ENCODE results near the gene XPOT.
"Not testable (repeated sequence)": the region's sequence is repeated elsewhere in the genome, so short reads cannot be mapped to it uniquely, and the experiment has no call there.

XPOT gene, protein sequence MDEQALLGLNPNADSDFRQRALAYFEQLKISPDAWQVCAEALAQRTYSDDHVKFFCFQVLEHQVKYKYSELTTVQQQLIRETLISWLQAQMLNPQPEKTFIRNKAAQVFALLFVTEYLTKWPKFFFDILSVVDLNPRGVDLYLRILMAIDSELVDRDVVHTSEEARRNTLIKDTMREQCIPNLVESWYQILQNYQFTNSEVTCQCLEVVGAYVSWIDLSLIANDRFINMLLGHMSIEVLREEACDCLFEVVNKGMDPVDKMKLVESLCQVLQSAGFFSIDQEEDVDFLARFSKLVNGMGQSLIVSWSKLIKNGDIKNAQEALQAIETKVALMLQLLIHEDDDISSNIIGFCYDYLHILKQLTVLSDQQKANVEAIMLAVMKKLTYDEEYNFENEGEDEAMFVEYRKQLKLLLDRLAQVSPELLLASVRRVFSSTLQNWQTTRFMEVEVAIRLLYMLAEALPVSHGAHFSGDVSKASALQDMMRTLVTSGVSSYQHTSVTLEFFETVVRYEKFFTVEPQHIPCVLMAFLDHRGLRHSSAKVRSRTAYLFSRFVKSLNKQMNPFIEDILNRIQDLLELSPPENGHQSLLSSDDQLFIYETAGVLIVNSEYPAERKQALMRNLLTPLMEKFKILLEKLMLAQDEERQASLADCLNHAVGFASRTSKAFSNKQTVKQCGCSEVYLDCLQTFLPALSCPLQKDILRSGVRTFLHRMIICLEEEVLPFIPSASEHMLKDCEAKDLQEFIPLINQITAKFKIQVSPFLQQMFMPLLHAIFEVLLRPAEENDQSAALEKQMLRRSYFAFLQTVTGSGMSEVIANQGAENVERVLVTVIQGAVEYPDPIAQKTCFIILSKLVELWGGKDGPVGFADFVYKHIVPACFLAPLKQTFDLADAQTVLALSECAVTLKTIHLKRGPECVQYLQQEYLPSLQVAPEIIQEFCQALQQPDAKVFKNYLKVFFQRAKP

GRCh38 chr12:64403707-64404469 lies at the start of gene XPOT:
Gene XPOT (plus strand): TSS chr12:64404392. CDS start chr12:64410036, 5,644 bp downstream.
- DNase-seq (ENCODE audit: low read depth in 2 of 2, low spot score in 1 of 2): peak; percentile 76 to 87

- DNase-seq (ENCODE audit: low read depth in 2 of 2, low spot score in 1 of 2): not testable (repeated sequence)
Measured at GRCh38 chr12:64356209-64356608, 48.0 kb upstream of the XPOT start.

GRCh38 chr12:64361173-64361572 lies 43.0 kb upstream of the XPOT start:
- not testable (repeated sequence) for DNase-seq (ENCODE audit: low read depth in 2 of 2, low spot score in 1 of 2)

GRCh38 chr12:64362721-64363305 lies 41.4 kb upstream of the XPOT start:
- no peak for DNase-seq (ENCODE audit: low read depth in 2 of 2, low spot score in 1 of 2)

- no peak for DNase-seq (ENCODE audit: low read depth in 2 of 2, low spot score in 1 of 2)
Measured at GRCh38 chr12:64383675-64384074, 20.5 kb upstream of the XPOT start.

DNA sequence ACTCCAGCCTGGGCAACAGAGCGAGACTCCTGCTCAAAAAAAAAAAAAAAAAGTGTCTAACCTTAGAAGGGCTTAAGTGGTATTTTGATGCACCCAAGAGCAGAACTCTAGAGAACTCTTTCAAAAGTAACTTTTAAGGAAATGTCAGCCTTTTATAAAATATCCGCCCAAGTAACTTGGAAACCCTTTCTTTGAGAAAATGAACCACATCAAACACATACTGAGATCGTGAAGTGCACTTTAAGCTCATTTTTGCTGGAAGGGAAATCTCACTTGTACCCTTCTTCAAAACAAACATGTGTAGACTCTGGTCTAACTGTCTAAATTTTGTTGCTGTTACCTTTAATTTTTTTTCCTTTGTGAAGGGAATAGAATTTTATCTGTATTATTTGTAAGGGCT lies 19.2 kb upstream of the XPOT start:
- no peak for DNase-seq (ENCODE audit: low read depth in 2 of 2, low spot score in 1 of 2)

GRCh38 chr12:64385468-64385867 lies 18.7 kb upstream of the XPOT start:
- DNase-seq (ENCODE audit: low read depth in 2 of 2, low spot score in 1 of 2): no peak

DNA sequence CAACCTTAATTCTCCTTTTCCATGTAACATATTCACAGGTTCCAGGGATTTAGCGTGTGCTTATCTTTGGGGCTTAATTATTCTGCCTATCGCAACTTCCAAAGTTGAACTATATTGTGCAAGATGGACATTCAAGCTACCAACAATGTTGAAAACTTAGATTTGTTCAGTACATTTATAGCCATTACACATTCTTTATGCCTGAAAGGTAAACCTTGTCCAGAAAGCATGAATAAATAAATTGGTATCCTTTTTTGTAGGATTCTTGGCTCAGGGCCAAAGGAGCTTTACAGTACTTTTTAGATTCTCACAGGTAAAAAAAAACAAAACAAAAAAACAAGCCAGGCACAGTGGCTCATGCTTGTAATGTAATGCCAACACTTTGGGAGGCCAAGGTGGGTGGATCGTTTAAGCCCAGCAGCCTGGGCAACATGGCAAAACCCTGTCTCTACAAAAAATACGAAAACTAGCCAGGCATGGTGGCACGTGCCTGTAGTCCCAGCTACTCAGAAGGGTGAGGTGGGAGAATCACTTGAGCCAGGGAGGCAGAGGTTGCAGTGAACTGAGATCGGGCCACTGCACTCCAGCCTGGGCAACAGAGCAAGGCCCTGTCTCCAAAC lies 16.9 kb upstream of the XPOT start:
- DNase-seq (ENCODE audit: low read depth in 2 of 2, low spot score in 1 of 2): no peak

DNA sequence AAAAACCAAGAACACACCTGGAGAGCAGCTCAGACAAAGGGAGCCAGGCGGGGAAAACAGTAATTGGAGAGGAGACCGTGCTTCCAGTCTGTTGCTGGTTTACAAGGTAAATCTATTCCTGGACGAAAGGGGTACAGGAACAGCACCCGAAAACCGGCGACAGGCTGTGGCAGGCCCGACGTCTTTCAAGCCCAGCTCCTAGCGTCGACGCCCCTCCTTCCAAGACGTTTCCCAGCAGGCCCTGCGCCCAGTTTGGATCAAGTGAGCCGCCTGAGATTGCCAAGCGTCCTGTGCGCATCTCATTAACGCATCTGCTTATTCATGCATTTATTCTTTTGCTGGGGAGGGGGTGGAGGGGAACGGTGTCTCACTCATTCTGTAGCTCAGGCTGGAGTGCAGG lies 15.0 kb upstream of the XPOT start:
- DNase-seq (ENCODE audit: low read depth in 2 of 2, low spot score in 1 of 2): no peak

- no peak for DNase-seq (ENCODE audit: low read depth in 2 of 2, low spot score in 1 of 2)
Measured at GRCh38 chr12:64390275-64390851, 13.8 kb upstream of the XPOT start, which contains the start of gene C12orf56. Gene C12orf56 (minus strand): TSS chr12:64390758. CDS start chr12:64390565, 193 bp downstream.

DNA sequence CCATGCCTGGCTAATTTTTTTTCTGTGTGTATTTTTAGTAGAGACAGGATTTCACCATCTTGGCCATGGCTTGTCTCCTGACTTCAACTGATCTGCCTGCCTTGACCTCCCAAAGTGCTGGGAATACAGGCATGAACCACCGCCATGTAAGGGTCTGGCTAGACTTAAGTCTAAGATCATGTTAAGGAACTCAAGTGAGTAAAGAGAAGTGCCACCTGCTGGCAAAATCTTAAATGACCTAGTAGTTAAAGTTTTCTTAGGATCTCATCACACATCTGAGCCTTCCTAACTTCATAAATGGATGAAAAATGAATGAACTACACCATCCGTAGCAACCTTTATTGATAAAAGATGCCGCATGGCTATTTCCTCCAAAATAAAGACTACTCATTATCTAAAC lies 12.0 kb upstream of the XPOT start:
- DNase-seq (ENCODE audit: low read depth in 2 of 2, low spot score in 1 of 2): no peak

DNA sequence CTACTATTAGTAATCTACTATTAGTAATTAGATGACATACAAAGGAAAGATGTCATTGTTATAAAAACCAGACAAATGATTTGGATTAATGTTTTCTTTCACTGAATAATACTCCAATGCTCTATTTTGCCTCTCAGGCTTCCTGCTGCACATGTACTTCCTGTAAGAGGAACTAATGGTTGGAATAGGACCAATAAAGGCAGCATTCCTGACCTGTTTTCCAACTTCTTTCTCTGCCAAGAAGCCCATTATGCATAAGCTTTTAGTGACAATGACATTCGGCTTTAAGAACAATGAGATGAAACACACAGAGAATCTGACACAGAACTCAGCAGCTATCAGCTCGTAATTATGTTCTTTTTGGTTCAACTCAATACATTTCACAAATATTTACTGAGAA lies 8.5 kb upstream of the XPOT start:
- DNase-seq (ENCODE audit: low read depth in 2 of 2, low spot score in 1 of 2): no peak

DNA sequence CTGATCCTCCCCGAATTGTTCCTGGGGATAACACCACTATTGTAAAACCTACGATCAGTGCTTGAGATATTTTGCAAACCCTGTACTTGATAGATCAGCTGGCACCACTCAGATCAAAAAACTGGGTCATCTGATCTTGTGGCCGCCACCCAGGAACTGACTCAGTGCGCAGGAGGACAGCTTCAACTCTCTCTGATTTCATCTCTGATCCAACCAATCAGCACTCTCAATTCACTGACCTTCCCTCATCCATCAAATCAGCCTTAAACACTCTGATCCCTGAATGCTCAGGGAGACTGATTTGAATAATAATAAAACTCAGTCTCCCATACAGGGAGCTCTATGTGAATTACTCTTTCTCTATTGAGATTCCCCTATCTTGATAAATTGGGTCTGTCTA lies 4.2 kb upstream of the XPOT start:
- DNase-seq (ENCODE audit: low read depth in 2 of 2, low spot score in 1 of 2): no peak

- no peak for DNase-seq (ENCODE audit: low read depth in 2 of 2, low spot score in 1 of 2)
Measured at GRCh38 chr12:64402181-64402580, 2.0 kb upstream of the XPOT start.

GRCh38 chr12:64404470-64405256 lies 471 bp downstream of the XPOT start:
- DNase-seq (ENCODE audit: low read depth in 2 of 2, low spot score in 1 of 2): peak; percentile 49 to 66

DNA sequence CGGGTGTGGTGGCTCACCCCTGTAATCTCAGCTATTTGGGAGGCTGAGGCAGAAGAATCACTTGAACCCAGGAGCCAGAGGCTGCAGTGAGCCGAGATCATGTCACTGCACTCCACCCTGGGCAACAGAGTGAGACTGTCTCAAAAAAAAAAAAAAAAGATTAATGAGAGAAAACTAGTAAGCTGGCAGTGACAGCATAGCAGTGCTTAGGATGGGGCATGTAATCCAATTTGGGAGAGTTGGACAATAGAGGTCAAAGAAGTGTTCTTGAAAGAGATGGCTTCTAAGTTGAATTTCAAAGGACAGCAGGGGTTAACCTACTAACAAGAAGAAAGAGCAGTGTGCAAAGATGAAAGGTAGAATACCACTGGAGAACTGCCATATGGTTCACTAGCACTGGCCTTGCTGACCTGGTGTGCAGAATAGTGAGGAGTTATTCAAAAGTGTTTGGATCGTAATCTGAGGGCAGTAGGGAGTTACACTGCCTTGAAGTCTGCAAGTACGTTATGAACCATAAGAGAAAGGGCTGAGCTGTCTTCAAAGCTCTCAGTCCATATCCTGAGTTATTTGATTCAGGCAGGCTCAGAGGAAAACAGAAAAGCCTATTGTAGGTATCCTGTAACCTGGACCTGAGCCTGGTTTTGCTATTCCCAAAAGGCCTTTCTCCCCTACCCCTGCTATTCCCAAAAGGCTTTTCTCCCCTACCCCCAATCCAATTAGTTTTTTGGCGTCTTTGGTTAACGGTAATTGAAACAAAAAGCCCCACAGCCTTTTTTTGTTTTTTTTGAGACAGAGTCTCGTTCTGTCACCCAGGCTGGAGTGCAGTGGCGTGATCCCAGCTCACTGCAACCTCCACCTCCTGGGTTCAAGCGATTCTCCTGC lies 3.4 kb downstream of the XPOT start:
- no peak for DNase-seq (ENCODE audit: low read depth in 2 of 2, low spot score in 1 of 2)

- DNase-seq (ENCODE audit: low read depth in 2 of 2, low spot score in 1 of 2): no peak
Measured at GRCh38 chr12:64411427-64411826, 7.2 kb downstream of the XPOT start.

- no peak for DNase-seq (ENCODE audit: low read depth in 2 of 2, low spot score in 1 of 2)
Measured at GRCh38 chr12:64412459-64412858, 8.3 kb downstream of the XPOT start.

Data from stimulated activated CD8-positive, alpha-beta memory T cell treated with anti-CD3 and anti-CD28 coated beads, Interleukin-4, amount 100 ng/mL, for 4 hours (primary cell).